Vagina (tissue), 2 donors: ENCODE results near the gene PPP2CA. TPM values are rescaled to one million over a fixed set of nuclear protein-coding genes. Genes with fewer than 3 reads are reported as not detected.

Experiments used
- DNase-seq, 2 donors: peaks; one replicate each; pipeline ENCODE4 v3.0.0-alpha.2; 2017; ENCODE audit errors: extremely low spot score in 2 of 2
- H3K27ac ChIP-seq: fragments of 200-600 bp; sonication (generic); one replicate; pipeline ENCODE4 v1.5.1; 2019
- H3K27me3 ChIP-seq: fragments of 200-600 bp; sonication (generic); one replicate; pipeline ENCODE4 v1.5.1; 2019
- H3K36me3 ChIP-seq, 2 donors: fragments of 200-600 bp; sonication (generic); one replicate each; pipeline ENCODE4 v1.5.1; 2017 to 2019
- H3K4me1 ChIP-seq: fragments of 200-600 bp; sonication (generic); one replicate; pipeline ENCODE4 v1.5.1; 2019
- H3K4me3 ChIP-seq, 2 donors: fragments of 200-600 bp; sonication (generic); 1 replicate in 1 of 2; 2 replicates in 1 of 2; pipeline ENCODE4 v1.5.1; 2016 to 2019
- H3K9me3 ChIP-seq: fragments of 200-600 bp; sonication (generic); one replicate; pipeline ENCODE4 v1.5.1; 2019
- CTCF ChIP-seq, 3 experiments: fragments of 450-650 bp in 2 of 3; fragments of 200-600 bp in 1 of 3; sonication (generic) in 1 of 3; IDR thresholded peaks; one replicate each; pipeline ENCODE4 v1.5.1; 2017 to 2019; ENCODE audit warnings: antibody characterized with exemption in 3 of 3, mild to moderate bottlenecking in 2 of 3, moderate library complexity in 2 of 3
- POLR2A ChIP-seq, 2 donors: fragments of 450-650 bp; IDR thresholded peaks; one replicate each; pipeline ENCODE4 v1.6.1; 2017; ENCODE audit warnings: antibody characterized with exemption in 2 of 2, mild to moderate bottlenecking in 2 of 2, moderate library complexity in 2 of 2
- POLR2AphosphoS5 ChIP-seq, 2 donors: sonication (generic); formaldehyde crosslinking; IDR thresholded peaks; one replicate each; pipeline ENCODE4 v1.9.0; 2017; ENCODE audit warnings: antibody characterized with exemption in 2 of 2, mild to moderate bottlenecking in 2 of 2, low read depth in 1 of 2; ENCODE audit not compliant: insufficient read depth in 1 of 2
- intact Hi-C: fragments of 100-400 bp; cut with DNase I; formaldehyde crosslinking; loops from one replicate; pipeline ENCODE4 v1.15.1; 2023
- total RNA-seq: library from RNA; depleted of rRNA; stranded (reverse); fragments of >200 nt; gene quantifications from one replicate; pipeline ENCODE4 v1.2.3, GENCODE V29; 2016

Gene PPP2CA
- total RNA-seq, 1 donor from 2014 or later, result 56.2 TPM

GRCh38 chr5:134209477-134210245, 16.2 kb downstream of the PPP2CA start:
- no peak for TF ChIP-seq CTCF (IDR thresholded peaks at IDR 0.05)
- no peak for TF ChIP-seq POLR2AphosphoS5 (IDR thresholded peaks at IDR 0.05; ENCODE audit: insufficient read depth in 1 of 2, low read depth in 1 of 2)
- no peak for TF ChIP-seq POLR2A (IDR thresholded peaks at IDR 0.05)
- intact Hi-C loops, result no loop called here
- no peak overlapping the region for H3K4me3 ChIP-seq
- peaks cover 0 to 10% of the 10 kb centered on the region in 2 donors for H3K36me3 ChIP-seq
- DNase-seq, result no peak
- H3K9me3 ChIP-seq, result no peaks in the 10 kb centered on the region
- H3K27me3 ChIP-seq, result no peaks in the 10 kb centered on the region
- no peak overlapping the region for H3K27ac ChIP-seq
- H3K4me1 ChIP-seq, result peaks cover 66% of the 10 kb centered on the region

- no peak overlapping the region for H3K27ac ChIP-seq
- intact Hi-C loops, result no loop called here
- H3K27me3 ChIP-seq, result no peaks in the 10 kb centered on the region
- DNase-seq, result no peak
- H3K36me3 ChIP-seq, result peaks cover 0 to 30% of the 10 kb centered on the region in 2 donors
- peaks cover 50% of the 10 kb centered on the region for H3K4me1 ChIP-seq
- H3K4me3 ChIP-seq, result no peak overlapping the region
- H3K9me3 ChIP-seq, result no peaks in the 10 kb centered on the region
- no peak for TF ChIP-seq POLR2AphosphoS5 (IDR thresholded peaks at IDR 0.05; ENCODE audit: insufficient read depth in 1 of 2, low read depth in 1 of 2)
- no peak for TF ChIP-seq POLR2A (IDR thresholded peaks at IDR 0.05)
- no peak for TF ChIP-seq CTCF (IDR thresholded peaks at IDR 0.05)
Measured at GRCh38 chr5:134207696-134208095, 18.2 kb downstream of the PPP2CA start.

- Histone ChIP-seq H3K4me3 (no peak overlapping the region), H3K9me3 (no peaks in the 10 kb centered on the region), H3K27ac (no peak overlapping the region), H3K27me3 (no peaks in the 10 kb centered on the region), H3K36me3 (peaks cover 0 to 39% of the 10 kb centered on the region in 2 donors), H3K4me1 (peaks cover 40% of the 10 kb centered on the region)
- intact Hi-C loops, result no loop called here
- TF ChIP-seq POLR2A (IDR thresholded peaks at IDR 0.05) (no peak), CTCF (IDR thresholded peaks at IDR 0.05) (no peak), POLR2AphosphoS5 (IDR thresholded peaks at IDR 0.05; ENCODE audit: insufficient read depth in 1 of 2, low read depth in 1 of 2) (no peak)
- DNase-seq, result no peak
Measured at GRCh38 chr5:134206627-134207160, 19.2 kb downstream of the PPP2CA start.

- Histone ChIP-seq H3K27me3 (no peaks in the 10 kb centered on the region), H3K36me3 (peaks cover 0 to 58% of the 10 kb centered on the region in 2 donors), H3K4me1 (peaks cover 24% of the 10 kb centered on the region), H3K9me3 (no peaks in the 10 kb centered on the region), H3K27ac (no peak overlapping the region), H3K4me3 (no peak overlapping the region)
- intact Hi-C loops, result no loop called here
- DNase-seq, result no peak
- TF ChIP-seq POLR2A (IDR thresholded peaks at IDR 0.05), result no peak
Measured at GRCh38 chr5:134204575-134204974, 21.3 kb downstream of the PPP2CA start.

- Histone ChIP-seq H3K4me3 (no peak overlapping the region), H3K36me3 (peaks cover 0 to 67% of the 10 kb centered on the region in 2 donors), H3K4me1 (peaks cover 14% of the 10 kb centered on the region), H3K9me3 (no peaks in the 10 kb centered on the region), H3K27me3 (no peaks in the 10 kb centered on the region), H3K27ac (no peak overlapping the region)
- TF ChIP-seq POLR2A (IDR thresholded peaks at IDR 0.05) (no peak), CTCF (IDR thresholded peaks at IDR 0.05) (no peak), POLR2AphosphoS5 (IDR thresholded peaks at IDR 0.05; ENCODE audit: insufficient read depth in 1 of 2, low read depth in 1 of 2) (no peak)
- DNase-seq, result no peak
- intact Hi-C loops, result no loop called here
Measured at GRCh38 chr5:134203630-134204029, 22.2 kb downstream of the PPP2CA start.
